GM12878 (cell line): ENCODE measurements around the gene FKRP. TPM values are rescaled to one million over a fixed set of nuclear protein-coding genes. Genes with fewer than 3 reads are reported as not detected.
A peak's percentile ranks its signal among the peaks of the same experiment; 100 is the strongest.

Experiments used
- EZH2 ChIP-seq: IDR thresholded peaks from 2 replicates; pipeline ENCODE4 v1.6.1; 2012; ENCODE audit warnings: low read depth, mild to moderate bottlenecking, control low read depth, inconsistent platforms, low read length, borderline replicate concordance; ENCODE audit not compliant: control insufficient read depth
- IKZF2 ChIP-seq, 2 experiments: fragments of 450-650 bp; IDR thresholded peaks; 2 replicates each; pipeline ENCODE4 v1.6.1; 2017; ENCODE audit warnings: mild to moderate bottlenecking in 2 of 2, moderate library complexity in 2 of 2
- NBN ChIP-seq: fragments of 450-650 bp; IDR thresholded peaks from 2 replicates; pipeline ENCODE4 v1.6.1; 2016
- PAX5 ChIP-seq: IDR thresholded peaks from 2 replicates; pipeline ENCODE4 v1.6.1; 2011; ENCODE audit warnings: low read depth, low read length, borderline replicate concordance
- RFX5 ChIP-seq: IDR thresholded peaks from 2 replicates; pipeline ENCODE4 v1.6.1; 2011; ENCODE audit warnings: low read depth, low read length, improper control_type of control experiment
- SMC3 ChIP-seq: IDR thresholded peaks from 2 replicates; pipeline ENCODE4 v1.6.1; 2011; ENCODE audit warnings: low read length, improper control_type of control experiment, borderline replicate concordance
- SREBF2 ChIP-seq: IDR thresholded peaks from 2 replicates; pipeline ENCODE4 v1.6.1; 2012; ENCODE audit warnings: mild to moderate bottlenecking, low read length
- TCF12 ChIP-seq: IDR thresholded peaks from 2 replicates; pipeline ENCODE4 v1.6.1; 2011; ENCODE audit warnings: low read depth, mild to moderate bottlenecking, low read length
- USF2 ChIP-seq: IDR thresholded peaks from 2 replicates; pipeline ENCODE4 v1.6.1; 2011; ENCODE audit warnings: low read depth, low read length, improper control_type of control experiment, borderline replicate concordance
- ZBED1 ChIP-seq: IDR thresholded peaks from 2 replicates; pipeline ENCODE4 v1.6.1; 2016; ENCODE audit warnings: borderline replicate concordance
- ZBTB11 ChIP-seq: fragments of 450-650 bp; formaldehyde crosslinking; IDR thresholded peaks from 2 replicates; pipeline ENCODE4 v1.5.0; 2022; ENCODE audit warnings: mild to moderate bottlenecking, missing genetic modification characterization
- ZNF24 ChIP-seq: fragments of 450-650 bp; IDR thresholded peaks from 2 replicates; pipeline ENCODE4 v1.6.1; 2017; ENCODE audit warnings: antibody characterized with exemption, mild to moderate bottlenecking
- polyA plus RNA-seq, 11 experiments: library from polyadenylated mRNA; depleted of rRNA in 4 of 11; unstranded in 6 of 11; stranded (reverse) in 5 of 11; fragments of >200 nt; fragmentation: Nextera tagmentation in 4 of 11; fragmentation: Illumina TruSeq in 1 of 11; extraction: Ambion mirVana in 4 of 11; extraction: Trizol in 1 of 11; gene quantifications; 1 replicate in 1 of 11; 2 replicates in 10 of 11; pipeline versions ENCODE4 v1.2.1 to v1.2.3, GENCODE V29; 2011 to 2016; ENCODE audit warnings: inconsistent platforms in 2 of 11, missing spikeins in 2 of 11, low read depth in 1 of 11
- total RNA-seq, 4 experiments: library from RNA; depleted of rRNA in 3 of 4; stranded (reverse); fragments of >200 nt in 3 of 4; fragmentation: Illumina TruSeq in 1 of 4; extraction: Trizol in 1 of 4; gene quantifications; 2 replicates each; pipeline versions ENCODE4 v1.2.1 to v1.2.3, GENCODE V29; 2013 to 2021
- TF ChIP-seq, protein P1 (sequence below): IDR thresholded peaks from 2 replicates; pipeline ENCODE4 v1.6.1; 2011; ENCODE audit warnings: mild to moderate bottlenecking, low read depth, low read length, moderate library complexity; ENCODE audit not compliant: insufficient replicate concordance
- TF ChIP-seq, protein P2 (sequence below): IDR thresholded peaks from 2 replicates; pipeline ENCODE4 v1.6.1; 2012; ENCODE audit warnings: mild to moderate bottlenecking, low read depth, low read length

The FKRP gene
- total and polyA plus RNA-seq, 10 of the 15 experiments (the other 5 are each of a cell fraction or from before 2014, with no cell fraction given), result 1.3 to 14.1 (median 7.8) TPM

DNA sequence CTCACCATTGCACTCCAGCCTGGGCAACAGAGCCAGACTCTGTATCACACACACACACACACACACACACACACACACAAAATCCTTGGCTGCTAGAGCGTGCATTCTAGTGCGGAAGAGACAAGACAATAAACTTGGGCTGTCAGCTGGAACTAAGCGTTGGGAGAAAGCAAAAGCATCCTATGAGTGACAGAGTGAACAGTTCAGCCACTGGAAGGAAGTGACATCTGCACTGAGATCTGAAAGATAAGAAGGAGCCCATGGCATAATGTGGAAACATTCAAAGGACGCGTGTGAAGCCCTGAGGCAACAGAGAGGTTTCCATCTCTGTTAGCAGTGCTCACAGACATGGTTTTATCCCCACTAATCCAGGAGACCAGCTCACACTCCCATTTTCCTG lies 46.1 kb downstream of the FKRP start (continued):
- TF ChIP-seq ZNF24, result no peak
- no peak for TF ChIP-seq USF2
- TF ChIP-seq, protein P1, sequence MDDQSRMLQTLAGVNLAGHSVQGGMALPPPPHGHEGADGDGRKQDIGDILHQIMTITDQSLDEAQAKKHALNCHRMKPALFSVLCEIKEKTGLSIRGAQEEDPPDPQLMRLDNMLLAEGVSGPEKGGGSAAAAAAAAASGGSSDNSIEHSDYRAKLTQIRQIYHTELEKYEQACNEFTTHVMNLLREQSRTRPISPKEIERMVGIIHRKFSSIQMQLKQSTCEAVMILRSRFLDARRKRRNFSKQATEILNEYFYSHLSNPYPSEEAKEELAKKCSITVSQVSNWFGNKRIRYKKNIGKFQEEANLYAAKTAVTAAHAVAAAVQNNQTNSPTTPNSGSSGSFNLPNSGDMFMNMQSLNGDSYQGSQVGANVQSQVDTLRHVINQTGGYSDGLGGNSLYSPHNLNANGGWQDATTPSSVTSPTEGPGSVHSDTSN, result peak; percentile 65
- no peak for TF ChIP-seq ZBED1
- no peak for TF ChIP-seq EZH2
- TF ChIP-seq, protein P2, sequence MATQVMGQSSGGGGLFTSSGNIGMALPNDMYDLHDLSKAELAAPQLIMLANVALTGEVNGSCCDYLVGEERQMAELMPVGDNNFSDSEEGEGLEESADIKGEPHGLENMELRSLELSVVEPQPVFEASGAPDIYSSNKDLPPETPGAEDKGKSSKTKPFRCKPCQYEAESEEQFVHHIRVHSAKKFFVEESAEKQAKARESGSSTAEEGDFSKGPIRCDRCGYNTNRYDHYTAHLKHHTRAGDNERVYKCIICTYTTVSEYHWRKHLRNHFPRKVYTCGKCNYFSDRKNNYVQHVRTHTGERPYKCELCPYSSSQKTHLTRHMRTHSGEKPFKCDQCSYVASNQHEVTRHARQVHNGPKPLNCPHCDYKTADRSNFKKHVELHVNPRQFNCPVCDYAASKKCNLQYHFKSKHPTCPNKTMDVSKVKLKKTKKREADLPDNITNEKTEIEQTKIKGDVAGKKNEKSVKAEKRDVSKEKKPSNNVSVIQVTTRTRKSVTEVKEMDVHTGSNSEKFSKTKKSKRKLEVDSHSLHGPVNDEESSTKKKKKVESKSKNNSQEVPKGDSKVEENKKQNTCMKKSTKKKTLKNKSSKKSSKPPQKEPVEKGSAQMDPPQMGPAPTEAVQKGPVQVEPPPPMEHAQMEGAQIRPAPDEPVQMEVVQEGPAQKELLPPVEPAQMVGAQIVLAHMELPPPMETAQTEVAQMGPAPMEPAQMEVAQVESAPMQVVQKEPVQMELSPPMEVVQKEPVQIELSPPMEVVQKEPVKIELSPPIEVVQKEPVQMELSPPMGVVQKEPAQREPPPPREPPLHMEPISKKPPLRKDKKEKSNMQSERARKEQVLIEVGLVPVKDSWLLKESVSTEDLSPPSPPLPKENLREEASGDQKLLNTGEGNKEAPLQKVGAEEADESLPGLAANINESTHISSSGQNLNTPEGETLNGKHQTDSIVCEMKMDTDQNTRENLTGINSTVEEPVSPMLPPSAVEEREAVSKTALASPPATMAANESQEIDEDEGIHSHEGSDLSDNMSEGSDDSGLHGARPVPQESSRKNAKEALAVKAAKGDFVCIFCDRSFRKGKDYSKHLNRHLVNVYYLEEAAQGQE, result no peak
- peak in 1 of 2 experiments; percentile 13; a peak in 1 of 4 replicates for TF ChIP-seq IKZF2 (IDR thresholded peaks at IDR 0.05)
- TF ChIP-seq PAX5, result no peak
- TF ChIP-seq ZBTB11 (CRISPR knock-in tag), result no peak
- TF ChIP-seq SREBF2, result no peak
- no peak for TF ChIP-seq TCF12
- TF ChIP-seq NBN, result no peak
- TF ChIP-seq SMC3, result no peak
- no peak for TF ChIP-seq RFX5
